Hepatocyte (in vitro differentiated cells): ENCODE results near the gene SPATA45.

Experiments used
- CTCF ChIP-seq: fragments of 200-600 bp; sonication (generic); IDR thresholded peaks from 2 replicates; pipeline ENCODE4 v1.5.1; 2016; ENCODE audit warnings: antibody characterized with exemption, mild to moderate bottlenecking; ENCODE audit not compliant: poor library complexity
- EZH2 ChIP-seq: fragments of 200-600 bp; sonication (generic); IDR thresholded peaks from 2 replicates; pipeline ENCODE4 v1.6.1; 2016; ENCODE audit warnings: antibody characterized with exemption, mild to moderate bottlenecking, borderline replicate concordance
- EZH2phosphoT487 ChIP-seq: fragments of 200-600 bp; sonication (generic); IDR thresholded peaks from one replicate; pipeline ENCODE4 v1.6.1; 2018; ENCODE audit warnings: antibody characterized with exemption, mild to moderate bottlenecking, low read depth, moderate library complexity; ENCODE audit not compliant: unreplicated experiment, severe bottlenecking

DNA sequence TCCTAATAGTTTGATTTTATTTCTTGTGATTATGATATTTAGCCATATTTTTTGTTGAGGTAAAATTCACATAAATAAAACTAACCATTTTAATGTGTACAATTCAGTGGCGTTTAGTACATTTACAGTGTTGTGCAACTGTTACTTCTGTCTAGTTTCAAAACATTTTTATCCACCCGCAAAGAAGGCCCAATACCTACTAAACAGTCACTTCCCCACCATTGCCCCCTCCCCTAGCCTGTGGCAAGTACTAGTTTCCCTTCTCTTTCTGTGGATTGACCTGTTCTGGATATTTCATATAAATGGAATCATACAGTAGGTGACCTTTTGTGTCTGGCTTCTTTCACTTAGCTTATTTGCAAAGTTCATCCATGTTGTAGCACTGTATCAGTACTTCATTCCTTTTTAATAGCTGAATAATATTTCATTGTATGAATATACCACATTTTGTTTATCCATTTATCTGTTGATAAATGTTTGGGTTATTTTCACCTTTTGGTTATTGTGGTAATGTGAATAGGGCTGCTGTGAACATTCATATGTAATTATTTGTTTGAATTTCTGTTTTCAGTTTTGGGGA is 14.8 kb upstream of the SPATA45 start:
- TF ChIP-seq CTCF = no peak
- no peak for TF ChIP-seq EZH2phosphoT487
- no peak for TF ChIP-seq EZH2
